WTC11 (cell line): ENCODE measurements around the gene WDR72. TPM values are rescaled to one million over a fixed set of nuclear protein-coding genes. Genes with fewer than 3 reads are reported as not detected.

Source experiments
- ATAC-seq: fragments of 200-7000 bp; cut with Tn5 transposase; 2 replicates; pipeline ENCODE4 v1.10.0; 2021; ENCODE audit warnings: mild to moderate bottlenecking, moderate library complexity
- Bru-seq: library from RNA; stranded (reverse); fragments of 400-500 nt; gene quantifications from one replicate; lab custom pipeline; 2021; lab: Mats Ljungman, UMichigan
- CTCF ChIA-PET: fragments of 300-600 bp; sonication (Branson Sonifier 250); formaldehyde crosslinking; loops from one replicate; lab custom pipeline; 2021; ENCODE audit warnings: antibody characterized with exemption; lab: Charles Lee
- POLR2A ChIA-PET: fragments of 350-600 bp; sonication (Branson Sonifier 250); formaldehyde crosslinking; loops from one replicate; lab custom pipeline; 2021; ENCODE audit warnings: antibody characterized with exemption; lab: Charles Lee
- DNase-seq: peaks from one replicate; pipeline ENCODE4 v3.0.0; 2021; ENCODE audit warnings: low spot score
- H3K27ac Mint-ChIP-seq: 2 replicates; pipeline ENCODE4 v1.8.0; 2021; ENCODE audit warnings: mixed read lengths
- H3K27me3 Mint-ChIP-seq: 2 replicates; pipeline ENCODE4 v1.8.0; 2021; ENCODE audit warnings: low read depth, mild to moderate bottlenecking, moderate library complexity, mixed read lengths
- H3K36me3 Mint-ChIP-seq: 2 replicates; pipeline ENCODE4 v1.8.0; 2021; ENCODE audit warnings: mixed read lengths
- H3K4me1 Mint-ChIP-seq: 2 replicates; pipeline ENCODE4 v1.8.0; 2022; ENCODE audit warnings: mixed read lengths
- H3K4me3 Mint-ChIP-seq: 2 replicates; pipeline ENCODE4 v1.8.0; 2021; ENCODE audit warnings: mild to moderate bottlenecking, moderate library complexity, mixed read lengths
- H3K9me3 Mint-ChIP-seq: 2 replicates; pipeline ENCODE4 v1.8.0; 2021; ENCODE audit warnings: mixed read lengths
- CBFB ChIP-seq: sonication (generic); formaldehyde crosslinking; IDR thresholded peaks from 2 replicates; pipeline ENCODE4 v1.8.1; 2022; ENCODE audit warnings: mild to moderate bottlenecking, low read depth, missing genetic modification reagents
- GRHL2 ChIP-seq: fragments of 250-450 bp; sonication (Bioruptor Pico); IDR thresholded peaks from 2 replicates; pipeline ENCODE4 v1.8.0; 2022; ENCODE audit warnings: mild to moderate bottlenecking, moderate library complexity; ENCODE audit not compliant: insufficient replicate concordance, severe bottlenecking
- MXD4 ChIP-seq: fragments of 250-450 bp; sonication (Bioruptor Pico); IDR thresholded peaks from 2 replicates; pipeline ENCODE4 v1.8.0; 2021; ENCODE audit warnings: mild to moderate bottlenecking, moderate library complexity, borderline replicate concordance
- MYBL2 ChIP-seq: sonication (generic); formaldehyde crosslinking; IDR thresholded peaks from 2 replicates; pipeline ENCODE4 v1.8.1; 2023; ENCODE audit warnings: mild to moderate bottlenecking, moderate library complexity, missing genetic modification reagents
- NFE2L1 ChIP-seq: sonication (generic); formaldehyde crosslinking; IDR thresholded peaks from 2 replicates; pipeline ENCODE4 v1.8.1; 2023; ENCODE audit warnings: missing genetic modification reagents
- NFYB ChIP-seq: sonication (generic); formaldehyde crosslinking; conservative IDR thresholded peaks from 2 replicates; pipeline ENCODE4 v1.8.0; 2022; ENCODE audit warnings: low read depth, missing genetic modification reagents
- TEAD1 ChIP-seq: sonication (generic); formaldehyde crosslinking; IDR thresholded peaks from 2 replicates; pipeline ENCODE4 v1.8.0; 2022; ENCODE audit warnings: mild to moderate bottlenecking, missing genetic modification reagents
- ZBTB21 ChIP-seq: sonication (generic); formaldehyde crosslinking; IDR thresholded peaks from 2 replicates; pipeline ENCODE4 v1.8.1; 2023; ENCODE audit warnings: mild to moderate bottlenecking, missing genetic modification reagents, borderline replicate concordance
- ZNF121 ChIP-seq: sonication (generic); formaldehyde crosslinking; IDR thresholded peaks from 2 replicates; pipeline ENCODE4 v1.8.0; 2023; ENCODE audit warnings: missing genetic modification reagents
- ZNF396 ChIP-seq: fragments of 250-450 bp; sonication (Bioruptor Pico); IDR thresholded peaks from 2 replicates; pipeline ENCODE4 v1.8.0; 2021; ENCODE audit warnings: mild to moderate bottlenecking, moderate library complexity, borderline replicate concordance
- ZNF671 ChIP-seq: fragments of 250-450 bp; sonication (Bioruptor Pico); IDR thresholded peaks from 2 replicates; pipeline ENCODE4 v1.8.0; 2021; ENCODE audit warnings: mild to moderate bottlenecking
- long read RNA-seq, 3 experiments: library from RNA in 1 of 3; library from capped mRNA in 1 of 3; library from polyadenylated mRNA in 1 of 3; unstranded in 2 of 3; stranded (forward) in 1 of 3; transcript quantifications; one replicate each; pipeline ENCODE4 v2.0.0, GENCODE V29; 2021
- total RNA-seq: library from RNA; stranded (reverse); gene quantifications from 3 replicates; pipeline ENCODE4 v1.2.3, GENCODE V29; 2021
- TF ChIP-seq, protein P1 (sequence below): sonication (generic); formaldehyde crosslinking; IDR thresholded peaks from 2 replicates; pipeline ENCODE4 v1.8.0; 2022; ENCODE audit warnings: mild to moderate bottlenecking, missing genetic modification reagents
- TF ChIP-seq, protein P2 (sequence below): fragments of 200-600 bp; IDR thresholded peaks from 2 replicates; pipeline ENCODE4 v1.8.0; 2022; ENCODE audit warnings: antibody characterized with exemption
- TF ChIP-seq, protein P3 (sequence below): sonication (generic); formaldehyde crosslinking; IDR thresholded peaks from 2 replicates; pipeline ENCODE4 v1.8.1; 2023; ENCODE audit warnings: mild to moderate bottlenecking, missing genetic modification reagents
- TF ChIP-seq, protein P4 (sequence below): fragments of 250-450 bp; sonication (Bioruptor Pico); IDR thresholded peaks from 2 replicates; pipeline ENCODE4 v1.9.0; 2021; ENCODE audit warnings: mild to moderate bottlenecking, borderline replicate concordance
- TF ChIP-seq, protein P5 (sequence below): sonication (generic); formaldehyde crosslinking; IDR thresholded peaks from 2 replicates; pipeline ENCODE4 v1.8.0; 2023; ENCODE audit warnings: missing genetic modification reagents, mild to moderate bottlenecking, borderline replicate concordance

The WDR72 gene
- total RNA-seq (8.6 to 8.7 TPM (median 8.6 TPM) in 3 replicates), Bru-seq, nascent RNA (percentile 47 among the genes with signal in this experiment)
- long read RNA-seq, experiment 1, full-length matches to known transcripts: 53 of 68 reads
- long read RNA-seq, experiment 1, partial matches to known transcripts: 2 of 68 reads
- long read RNA-seq, experiment 1, other reads (novel, unspliced or antisense): 13 of 68 reads
- long read RNA-seq, experiment 2, full-length matches to known transcripts: 11 of 28 reads
- long read RNA-seq, experiment 2, partial matches to known transcripts: 1 of 28 reads
- long read RNA-seq, experiment 2, other reads (novel, unspliced or antisense): 16 of 28 reads
- long read RNA-seq, experiment 3, full-length matches to known transcripts: 3 of 7 reads
- long read RNA-seq, experiment 3, partial matches to known transcripts: 0 of 7 reads
- long read RNA-seq, experiment 3, other reads (novel, unspliced or antisense): 4 of 7 reads

DNA sequence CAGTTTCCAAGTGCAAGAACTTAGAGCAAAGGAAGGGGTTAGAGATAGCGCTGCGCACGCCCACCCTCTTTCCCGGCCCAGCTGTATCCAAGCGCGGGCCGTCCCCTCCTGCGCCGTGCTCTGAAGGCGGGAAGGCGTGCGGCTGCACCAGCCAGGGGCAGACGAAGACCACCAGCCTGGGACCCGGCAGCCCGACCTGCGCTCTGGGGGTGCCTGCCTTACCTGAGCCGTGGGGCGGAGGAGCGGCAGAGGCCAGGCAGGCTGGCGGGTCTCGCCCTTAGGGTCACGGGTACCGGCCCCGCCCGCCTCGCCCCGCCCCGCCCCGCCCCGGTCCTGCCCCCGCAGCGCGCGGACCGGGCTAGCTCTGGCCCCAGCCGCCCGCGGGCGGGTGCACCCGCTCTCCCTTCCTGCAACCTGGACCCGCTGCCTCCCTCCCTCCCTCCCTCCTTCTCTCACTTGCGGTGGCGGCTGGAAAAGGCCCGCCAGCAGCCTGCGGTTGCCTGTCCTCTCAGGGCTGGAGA lies at the start of gene WDR72:
TSS of gene WDR72 (minus strand) at position 253 of the 521 bp plus-strand sequence. CDS start 26,514 bp downstream, outside the sequence.
- DNase-seq (peak; percentile 78), ATAC-seq (peak; percentile 92)
- no peak for TF ChIP-seq CBFB (CRISPR knock-in tag)
- TF ChIP-seq, protein P1, sequence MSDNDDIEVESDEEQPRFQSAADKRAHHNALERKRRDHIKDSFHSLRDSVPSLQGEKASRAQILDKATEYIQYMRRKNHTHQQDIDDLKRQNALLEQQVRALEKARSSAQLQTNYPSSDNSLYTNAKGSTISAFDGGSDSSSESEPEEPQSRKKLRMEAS (CRISPR knock-in tag): peak; percentile 58; the same call in 1 of the 2 replicates
- TF ChIP-seq ZNF121 (CRISPR knock-in tag): 0 out of 2 replicates have a peak, but pooled peaks have one; percentile 8
- TF ChIP-seq TEAD1: no peak
- peak within 1 kb of the TSS; percentile 81 for H3K4me3 Mint-ChIP-seq
- H3K27ac Mint-ChIP-seq: no peak within 1 kb of the TSS
- POLR2A ChIA-PET: no interaction called here
- CTCF ChIA-PET: no interaction called here
- H3K9me3 Mint-ChIP-seq: no peaks in the 10 kb centered on the region
- no peaks in the 10 kb centered on the region for H3K36me3 Mint-ChIP-seq
- H3K4me1 Mint-ChIP-seq: peaks cover 11% of the 10 kb centered on the region
- peaks cover 58% of the 10 kb centered on the region for H3K27me3 Mint-ChIP-seq

DNA sequence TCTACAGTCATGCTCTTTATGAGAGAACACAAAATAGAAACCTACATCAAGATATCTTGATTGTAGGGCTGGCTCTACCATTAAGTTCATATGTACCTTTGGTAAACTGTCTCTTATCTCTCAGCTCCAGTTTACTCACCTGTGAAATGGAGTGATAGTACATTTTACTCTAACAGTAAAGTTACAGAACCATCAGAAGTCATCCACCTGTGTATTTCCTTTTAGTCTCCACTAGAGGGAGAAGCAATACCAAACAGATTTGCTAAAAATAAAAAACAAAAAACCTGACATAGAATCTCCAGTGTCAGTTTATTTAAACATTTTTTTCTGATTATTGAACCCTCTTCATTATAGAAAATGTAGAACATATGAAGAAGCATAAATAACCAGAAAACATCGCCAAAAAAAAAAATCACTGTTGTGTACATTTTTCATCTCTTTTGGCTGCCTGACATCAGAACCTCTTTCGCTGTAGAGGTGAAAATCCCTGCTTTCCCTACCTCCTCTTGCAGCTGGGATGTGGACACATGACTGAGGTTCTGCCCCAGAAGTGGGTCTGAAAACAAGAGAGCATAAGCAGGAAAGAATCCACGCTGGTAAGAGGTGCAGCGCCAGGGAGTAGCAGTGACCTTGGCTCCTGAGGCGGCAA lies 48.7 kb upstream of the WDR72 start:
- DNase-seq (no peak), ATAC-seq (peak; percentile 46; the same call in 1 of the 2 replicates)
- Mint-ChIP-seq H3K4me3 (no peak overlapping the region), H3K27me3 (no peaks in the 10 kb centered on the region), H3K9me3 (no peaks in the 10 kb centered on the region), H3K36me3 (no peaks in the 10 kb centered on the region), H3K4me1 (no peaks in the 10 kb centered on the region), H3K27ac (no peak overlapping the region)
- TF ChIP-seq, protein P2, sequence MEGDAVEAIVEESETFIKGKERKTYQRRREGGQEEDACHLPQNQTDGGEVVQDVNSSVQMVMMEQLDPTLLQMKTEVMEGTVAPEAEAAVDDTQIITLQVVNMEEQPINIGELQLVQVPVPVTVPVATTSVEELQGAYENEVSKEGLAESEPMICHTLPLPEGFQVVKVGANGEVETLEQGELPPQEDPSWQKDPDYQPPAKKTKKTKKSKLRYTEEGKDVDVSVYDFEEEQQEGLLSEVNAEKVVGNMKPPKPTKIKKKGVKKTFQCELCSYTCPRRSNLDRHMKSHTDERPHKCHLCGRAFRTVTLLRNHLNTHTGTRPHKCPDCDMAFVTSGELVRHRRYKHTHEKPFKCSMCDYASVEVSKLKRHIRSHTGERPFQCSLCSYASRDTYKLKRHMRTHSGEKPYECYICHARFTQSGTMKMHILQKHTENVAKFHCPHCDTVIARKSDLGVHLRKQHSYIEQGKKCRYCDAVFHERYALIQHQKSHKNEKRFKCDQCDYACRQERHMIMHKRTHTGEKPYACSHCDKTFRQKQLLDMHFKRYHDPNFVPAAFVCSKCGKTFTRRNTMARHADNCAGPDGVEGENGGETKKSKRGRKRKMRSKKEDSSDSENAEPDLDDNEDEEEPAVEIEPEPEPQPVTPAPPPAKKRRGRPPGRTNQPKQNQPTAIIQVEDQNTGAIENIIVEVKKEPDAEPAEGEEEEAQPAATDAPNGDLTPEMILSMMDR: peak; percentile 52; the same call in 1 of the 2 replicates
- TF ChIP-seq, protein P3, sequence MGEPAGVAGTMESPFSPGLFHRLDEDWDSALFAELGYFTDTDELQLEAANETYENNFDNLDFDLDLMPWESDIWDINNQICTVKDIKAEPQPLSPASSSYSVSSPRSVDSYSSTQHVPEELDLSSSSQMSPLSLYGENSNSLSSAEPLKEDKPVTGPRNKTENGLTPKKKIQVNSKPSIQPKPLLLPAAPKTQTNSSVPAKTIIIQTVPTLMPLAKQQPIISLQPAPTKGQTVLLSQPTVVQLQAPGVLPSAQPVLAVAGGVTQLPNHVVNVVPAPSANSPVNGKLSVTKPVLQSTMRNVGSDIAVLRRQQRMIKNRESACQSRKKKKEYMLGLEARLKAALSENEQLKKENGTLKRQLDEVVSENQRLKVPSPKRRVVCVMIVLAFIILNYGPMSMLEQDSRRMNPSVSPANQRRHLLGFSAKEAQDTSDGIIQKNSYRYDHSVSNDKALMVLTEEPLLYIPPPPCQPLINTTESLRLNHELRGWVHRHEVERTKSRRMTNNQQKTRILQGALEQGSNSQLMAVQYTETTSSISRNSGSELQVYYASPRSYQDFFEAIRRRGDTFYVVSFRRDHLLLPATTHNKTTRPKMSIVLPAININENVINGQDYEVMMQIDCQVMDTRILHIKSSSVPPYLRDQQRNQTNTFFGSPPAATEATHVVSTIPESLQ (CRISPR knock-in tag): no peak
- no peak for TF ChIP-seq CBFB (CRISPR knock-in tag)
- no peak for TF ChIP-seq MYBL2 (CRISPR knock-in tag)
- no peak for TF ChIP-seq MXD4 (CRISPR knock-in tag)
- POLR2A ChIA-PET: interaction anchor here (0.5 kb wide), 1 partner anchor 22 kb away, joined by 6 read pairs; no protein-coding TSS in a partner anchor
- CTCF ChIA-PET: no interaction called here

DNA sequence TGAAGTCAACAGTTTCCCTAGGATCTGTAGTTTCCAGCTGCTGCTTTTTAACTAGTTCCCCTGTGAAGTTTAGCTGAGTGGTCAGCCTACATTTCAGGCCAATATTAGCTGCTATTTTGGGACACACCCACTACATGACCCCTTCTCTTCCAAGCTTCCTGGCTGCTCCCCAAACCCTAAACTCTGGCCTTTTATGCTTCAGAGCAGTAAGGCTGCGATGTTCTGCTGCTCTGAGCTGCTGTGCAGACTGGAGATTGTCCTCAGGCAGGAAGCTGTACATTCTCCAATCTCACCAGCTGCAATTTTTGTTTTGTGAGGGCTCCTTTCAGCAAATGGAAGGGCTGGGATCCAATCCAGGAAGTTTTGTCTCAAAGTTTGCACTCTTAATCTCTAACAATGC lies 48.0 kb upstream of the WDR72 start:
- no peak overlapping the region for H3K4me3 Mint-ChIP-seq
- no peaks in the 10 kb centered on the region for H3K27me3 Mint-ChIP-seq
- no peaks in the 10 kb centered on the region for H3K36me3 Mint-ChIP-seq
- POLR2A ChIA-PET: interaction anchor here (0.5 kb wide), 1 partner anchor 23 kb away, joined by 6 read pairs; no protein-coding TSS in a partner anchor
- CTCF ChIA-PET: no interaction called here
- H3K4me1 Mint-ChIP-seq: no peaks in the 10 kb centered on the region
- H3K9me3 Mint-ChIP-seq: no peaks in the 10 kb centered on the region
- no peak overlapping the region for H3K27ac Mint-ChIP-seq
- ATAC-seq (no peak), DNase-seq (no peak)
- TF ChIP-seq ZNF396 (CRISPR knock-in tag): no peak
- no peak for TF ChIP-seq NFYB (CRISPR knock-in tag)
- no peak for TF ChIP-seq NFE2L1 (CRISPR knock-in tag)
- TF ChIP-seq, protein P4, sequence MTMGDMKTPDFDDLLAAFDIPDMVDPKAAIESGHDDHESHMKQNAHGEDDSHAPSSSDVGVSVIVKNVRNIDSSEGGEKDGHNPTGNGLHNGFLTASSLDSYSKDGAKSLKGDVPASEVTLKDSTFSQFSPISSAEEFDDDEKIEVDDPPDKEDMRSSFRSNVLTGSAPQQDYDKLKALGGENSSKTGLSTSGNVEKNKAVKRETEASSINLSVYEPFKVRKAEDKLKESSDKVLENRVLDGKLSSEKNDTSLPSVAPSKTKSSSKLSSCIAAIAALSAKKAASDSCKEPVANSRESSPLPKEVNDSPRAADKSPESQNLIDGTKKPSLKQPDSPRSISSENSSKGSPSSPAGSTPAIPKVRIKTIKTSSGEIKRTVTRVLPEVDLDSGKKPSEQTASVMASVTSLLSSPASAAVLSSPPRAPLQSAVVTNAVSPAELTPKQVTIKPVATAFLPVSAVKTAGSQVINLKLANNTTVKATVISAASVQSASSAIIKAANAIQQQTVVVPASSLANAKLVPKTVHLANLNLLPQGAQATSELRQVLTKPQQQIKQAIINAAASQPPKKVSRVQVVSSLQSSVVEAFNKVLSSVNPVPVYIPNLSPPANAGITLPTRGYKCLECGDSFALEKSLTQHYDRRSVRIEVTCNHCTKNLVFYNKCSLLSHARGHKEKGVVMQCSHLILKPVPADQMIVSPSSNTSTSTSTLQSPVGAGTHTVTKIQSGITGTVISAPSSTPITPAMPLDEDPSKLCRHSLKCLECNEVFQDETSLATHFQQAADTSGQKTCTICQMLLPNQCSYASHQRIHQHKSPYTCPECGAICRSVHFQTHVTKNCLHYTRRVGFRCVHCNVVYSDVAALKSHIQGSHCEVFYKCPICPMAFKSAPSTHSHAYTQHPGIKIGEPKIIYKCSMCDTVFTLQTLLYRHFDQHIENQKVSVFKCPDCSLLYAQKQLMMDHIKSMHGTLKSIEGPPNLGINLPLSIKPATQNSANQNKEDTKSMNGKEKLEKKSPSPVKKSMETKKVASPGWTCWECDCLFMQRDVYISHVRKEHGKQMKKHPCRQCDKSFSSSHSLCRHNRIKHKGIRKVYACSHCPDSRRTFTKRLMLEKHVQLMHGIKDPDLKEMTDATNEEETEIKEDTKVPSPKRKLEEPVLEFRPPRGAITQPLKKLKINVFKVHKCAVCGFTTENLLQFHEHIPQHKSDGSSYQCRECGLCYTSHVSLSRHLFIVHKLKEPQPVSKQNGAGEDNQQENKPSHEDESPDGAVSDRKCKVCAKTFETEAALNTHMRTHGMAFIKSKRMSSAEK (CRISPR knock-in tag): no peak
- TF ChIP-seq GRHL2 (CRISPR knock-in tag): no peak
- TF ChIP-seq, protein P5, sequence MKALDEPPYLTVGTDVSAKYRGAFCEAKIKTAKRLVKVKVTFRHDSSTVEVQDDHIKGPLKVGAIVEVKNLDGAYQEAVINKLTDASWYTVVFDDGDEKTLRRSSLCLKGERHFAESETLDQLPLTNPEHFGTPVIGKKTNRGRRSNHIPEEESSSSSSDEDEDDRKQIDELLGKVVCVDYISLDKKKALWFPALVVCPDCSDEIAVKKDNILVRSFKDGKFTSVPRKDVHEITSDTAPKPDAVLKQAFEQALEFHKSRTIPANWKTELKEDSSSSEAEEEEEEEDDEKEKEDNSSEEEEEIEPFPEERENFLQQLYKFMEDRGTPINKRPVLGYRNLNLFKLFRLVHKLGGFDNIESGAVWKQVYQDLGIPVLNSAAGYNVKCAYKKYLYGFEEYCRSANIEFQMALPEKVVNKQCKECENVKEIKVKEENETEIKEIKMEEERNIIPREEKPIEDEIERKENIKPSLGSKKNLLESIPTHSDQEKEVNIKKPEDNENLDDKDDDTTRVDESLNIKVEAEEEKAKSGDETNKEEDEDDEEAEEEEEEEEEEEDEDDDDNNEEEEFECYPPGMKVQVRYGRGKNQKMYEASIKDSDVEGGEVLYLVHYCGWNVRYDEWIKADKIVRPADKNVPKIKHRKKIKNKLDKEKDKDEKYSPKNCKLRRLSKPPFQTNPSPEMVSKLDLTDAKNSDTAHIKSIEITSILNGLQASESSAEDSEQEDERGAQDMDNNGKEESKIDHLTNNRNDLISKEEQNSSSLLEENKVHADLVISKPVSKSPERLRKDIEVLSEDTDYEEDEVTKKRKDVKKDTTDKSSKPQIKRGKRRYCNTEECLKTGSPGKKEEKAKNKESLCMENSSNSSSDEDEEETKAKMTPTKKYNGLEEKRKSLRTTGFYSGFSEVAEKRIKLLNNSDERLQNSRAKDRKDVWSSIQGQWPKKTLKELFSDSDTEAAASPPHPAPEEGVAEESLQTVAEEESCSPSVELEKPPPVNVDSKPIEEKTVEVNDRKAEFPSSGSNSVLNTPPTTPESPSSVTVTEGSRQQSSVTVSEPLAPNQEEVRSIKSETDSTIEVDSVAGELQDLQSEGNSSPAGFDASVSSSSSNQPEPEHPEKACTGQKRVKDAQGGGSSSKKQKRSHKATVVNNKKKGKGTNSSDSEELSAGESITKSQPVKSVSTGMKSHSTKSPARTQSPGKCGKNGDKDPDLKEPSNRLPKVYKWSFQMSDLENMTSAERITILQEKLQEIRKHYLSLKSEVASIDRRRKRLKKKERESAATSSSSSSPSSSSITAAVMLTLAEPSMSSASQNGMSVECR (CRISPR knock-in tag): no peak
- no peak for TF ChIP-seq ZNF671 (CRISPR knock-in tag)
- TF ChIP-seq ZBTB21: no peak
